Esophagus muscularis mucosa (tissue), 3 donors: ENCODE results near the gene MIAT.

ENCODE experiments used
- POLR2A ChIP-seq: fragments of 450-650 bp; IDR thresholded peaks from one replicate; pipeline ENCODE4 v1.6.1; 2017; ENCODE audit warnings: antibody characterized with exemption, moderate library complexity, mild to moderate bottlenecking, low read depth
- POLR2AphosphoS5 ChIP-seq, 2 donors: sonication (generic); formaldehyde crosslinking; IDR thresholded peaks; one replicate each; pipeline ENCODE4 v1.6.1; 2017; ENCODE audit warnings: antibody characterized with exemption in 2 of 2
- TF ChIP-seq, protein P1 (sequence below), 3 experiments: fragments of 200-600 bp in 2 of 3; fragments of 450-650 bp in 1 of 3; sonication (generic) in 2 of 3; IDR thresholded peaks; one replicate each; pipeline ENCODE4 v1.5.1; 2017 to 2019; ENCODE audit warnings: antibody characterized with exemption in 3 of 3, mild to moderate bottlenecking in 2 of 3, moderate library complexity in 1 of 3

- no peak for TF ChIP-seq POLR2AphosphoS5 (IDR thresholded peaks at IDR 0.05)
- TF ChIP-seq, protein P1, sequence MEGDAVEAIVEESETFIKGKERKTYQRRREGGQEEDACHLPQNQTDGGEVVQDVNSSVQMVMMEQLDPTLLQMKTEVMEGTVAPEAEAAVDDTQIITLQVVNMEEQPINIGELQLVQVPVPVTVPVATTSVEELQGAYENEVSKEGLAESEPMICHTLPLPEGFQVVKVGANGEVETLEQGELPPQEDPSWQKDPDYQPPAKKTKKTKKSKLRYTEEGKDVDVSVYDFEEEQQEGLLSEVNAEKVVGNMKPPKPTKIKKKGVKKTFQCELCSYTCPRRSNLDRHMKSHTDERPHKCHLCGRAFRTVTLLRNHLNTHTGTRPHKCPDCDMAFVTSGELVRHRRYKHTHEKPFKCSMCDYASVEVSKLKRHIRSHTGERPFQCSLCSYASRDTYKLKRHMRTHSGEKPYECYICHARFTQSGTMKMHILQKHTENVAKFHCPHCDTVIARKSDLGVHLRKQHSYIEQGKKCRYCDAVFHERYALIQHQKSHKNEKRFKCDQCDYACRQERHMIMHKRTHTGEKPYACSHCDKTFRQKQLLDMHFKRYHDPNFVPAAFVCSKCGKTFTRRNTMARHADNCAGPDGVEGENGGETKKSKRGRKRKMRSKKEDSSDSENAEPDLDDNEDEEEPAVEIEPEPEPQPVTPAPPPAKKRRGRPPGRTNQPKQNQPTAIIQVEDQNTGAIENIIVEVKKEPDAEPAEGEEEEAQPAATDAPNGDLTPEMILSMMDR (IDR thresholded peaks at IDR 0.05), result no peak
- TF ChIP-seq POLR2A, result no peak
Measured at GRCh38 chr22:26646158-26646557, 11.2 kb upstream of the MIAT start.
